Neuron (in vitro differentiated cells): ENCODE measurements around the gene MUC5AC.

ENCODE experiments used
- H2AFZ ChIP-seq: one replicate; pipeline ENCODE4 v1.6.1; 2013; ENCODE audit warnings: low read depth, mild to moderate bottlenecking, inconsistent platforms, low read length, moderate library complexity
- H3K27me3 ChIP-seq: one replicate; pipeline ENCODE4 v1.6.1; 2013; ENCODE audit warnings: low read length; ENCODE audit not compliant: insufficient read depth
- H3K36me3 ChIP-seq: one replicate; pipeline ENCODE4 v1.6.1; 2013; ENCODE audit warnings: low read length; ENCODE audit not compliant: insufficient read depth
- H3K4me1 ChIP-seq: one replicate; pipeline ENCODE4 v1.6.1; 2013; ENCODE audit warnings: low read length; ENCODE audit not compliant: insufficient read depth
- H3K4me3 ChIP-seq: 2 replicates; pipeline ENCODE4 v1.5.1; 2013; ENCODE audit warnings: mild to moderate bottlenecking, low read length, moderate library complexity
- H3K9me3 ChIP-seq: one replicate; pipeline ENCODE4 v1.6.1; 2013; ENCODE audit warnings: low read length

The MUC5AC gene

DNA sequence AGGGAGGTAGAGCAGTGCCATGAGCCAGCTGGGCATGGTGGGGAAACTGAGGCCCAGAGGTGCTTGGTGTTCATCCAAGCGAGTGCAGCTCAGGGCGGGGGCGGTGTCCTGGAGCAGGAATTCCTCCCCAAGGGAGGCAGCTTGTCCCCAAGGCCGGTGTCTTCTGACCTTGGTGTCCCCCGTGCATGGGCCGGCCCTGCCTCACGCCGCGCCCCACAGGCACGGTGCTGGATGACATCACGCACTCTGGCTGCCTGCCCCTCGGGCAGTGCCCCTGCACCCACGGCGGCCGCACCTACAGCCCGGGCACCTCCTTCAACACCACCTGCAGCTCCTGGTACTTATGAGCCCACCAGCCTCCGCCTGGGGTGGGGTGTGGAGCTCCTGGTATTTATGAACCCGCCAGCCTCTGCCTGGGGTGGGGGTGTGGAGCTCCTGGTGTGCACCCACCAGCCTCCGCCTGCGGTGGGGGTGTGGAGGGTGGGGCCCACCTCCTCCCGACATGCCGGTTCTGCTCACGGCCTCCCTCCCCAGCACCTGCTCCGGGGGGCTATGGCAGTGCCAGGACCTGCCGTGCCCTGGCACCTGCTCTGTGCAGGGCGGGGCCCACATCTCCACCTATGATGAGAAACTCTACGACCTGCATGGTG, 71.8 kb downstream of the MUC5AC start:
- Histone ChIP-seq H3K4me3 (no peak overlapping the region), H3K4me1 (no peaks in the 10 kb centered on the region), H2AFZ (no peak overlapping the region), H3K9me3 (no peaks in the 10 kb centered on the region), H3K36me3 (no peaks in the 10 kb centered on the region), H3K27me3 (peaks cover 12% of the 10 kb centered on the region)

DNA sequence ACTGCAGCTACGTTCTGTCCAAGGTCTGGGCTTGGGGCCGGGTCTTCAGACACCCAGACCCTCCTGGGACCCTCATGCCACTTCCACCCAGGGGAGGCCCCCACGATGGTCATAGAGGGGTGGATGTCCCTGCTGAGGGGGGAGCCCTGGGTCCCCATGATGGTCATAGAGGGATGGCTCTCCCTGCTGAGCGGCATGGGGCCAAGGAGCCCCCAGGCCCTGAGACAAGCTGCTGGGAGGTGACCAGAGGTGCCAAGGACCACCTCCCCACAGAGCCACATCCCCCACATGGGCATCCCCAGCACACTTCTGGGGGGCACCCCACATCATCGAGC, 72.3 kb downstream of the MUC5AC start:
- H3K36me3 ChIP-seq: no peaks in the 10 kb centered on the region
- H3K4me1 ChIP-seq: no peaks in the 10 kb centered on the region
- H3K4me3 ChIP-seq: no peak overlapping the region
- no peaks in the 10 kb centered on the region for H3K9me3 ChIP-seq
- H2AFZ ChIP-seq: no peak overlapping the region
- H3K27me3 ChIP-seq: peaks cover 12% of the 10 kb centered on the region

DNA sequence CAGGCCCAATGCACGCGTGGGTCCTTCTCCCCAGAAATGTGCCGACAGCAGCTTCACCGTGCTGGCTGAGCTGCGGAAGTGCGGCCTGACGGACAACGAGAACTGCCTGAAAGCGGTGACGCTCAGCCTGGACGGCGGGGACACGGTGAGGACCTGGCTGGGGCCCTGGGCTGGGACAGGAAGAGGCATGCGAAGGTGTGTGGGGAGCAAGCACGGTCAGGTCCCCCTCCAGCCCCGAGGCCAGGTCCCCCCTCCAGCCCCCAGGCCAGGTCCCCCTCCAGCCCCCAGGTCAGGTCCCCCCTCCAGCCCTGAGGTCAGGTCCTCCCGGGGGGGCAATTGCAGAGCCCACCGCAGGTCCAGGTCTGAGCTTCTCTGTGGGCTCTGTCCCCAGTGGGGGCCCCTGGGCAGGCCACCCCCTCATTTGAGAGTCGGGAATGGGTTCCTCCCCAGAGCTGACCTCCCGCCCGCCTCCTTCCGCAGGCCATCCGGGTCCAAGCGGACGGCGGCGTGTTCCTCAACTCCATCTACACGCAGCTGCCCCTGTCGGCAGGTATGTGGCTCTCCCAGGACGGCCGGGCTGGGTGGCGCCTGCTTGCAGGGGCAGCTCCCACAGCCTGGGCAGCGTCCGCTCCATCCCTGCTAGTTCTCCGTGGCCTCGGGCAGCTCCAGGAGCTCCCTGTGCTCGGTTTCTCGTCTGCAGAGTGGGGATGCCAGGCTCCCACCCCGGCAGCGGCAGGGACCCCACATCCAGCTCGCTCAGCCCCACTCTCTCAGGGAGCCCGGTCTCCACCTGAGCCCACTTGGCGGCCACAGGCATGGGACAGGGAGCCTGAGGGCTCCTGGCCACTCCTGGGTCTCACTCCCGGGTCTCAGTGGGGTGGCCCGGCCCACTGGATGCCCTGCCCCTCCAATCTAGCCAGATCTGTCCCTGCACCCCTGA, 73.0 kb downstream of the MUC5AC start:
- H3K4me3 ChIP-seq: no peak overlapping the region
- H3K4me1 ChIP-seq: no peaks in the 10 kb centered on the region
- H3K27me3 ChIP-seq: peaks cover 12% of the 10 kb centered on the region
- no peaks in the 10 kb centered on the region for H3K36me3 ChIP-seq
- H3K9me3 ChIP-seq: no peaks in the 10 kb centered on the region
- no peak overlapping the region for H2AFZ ChIP-seq

DNA sequence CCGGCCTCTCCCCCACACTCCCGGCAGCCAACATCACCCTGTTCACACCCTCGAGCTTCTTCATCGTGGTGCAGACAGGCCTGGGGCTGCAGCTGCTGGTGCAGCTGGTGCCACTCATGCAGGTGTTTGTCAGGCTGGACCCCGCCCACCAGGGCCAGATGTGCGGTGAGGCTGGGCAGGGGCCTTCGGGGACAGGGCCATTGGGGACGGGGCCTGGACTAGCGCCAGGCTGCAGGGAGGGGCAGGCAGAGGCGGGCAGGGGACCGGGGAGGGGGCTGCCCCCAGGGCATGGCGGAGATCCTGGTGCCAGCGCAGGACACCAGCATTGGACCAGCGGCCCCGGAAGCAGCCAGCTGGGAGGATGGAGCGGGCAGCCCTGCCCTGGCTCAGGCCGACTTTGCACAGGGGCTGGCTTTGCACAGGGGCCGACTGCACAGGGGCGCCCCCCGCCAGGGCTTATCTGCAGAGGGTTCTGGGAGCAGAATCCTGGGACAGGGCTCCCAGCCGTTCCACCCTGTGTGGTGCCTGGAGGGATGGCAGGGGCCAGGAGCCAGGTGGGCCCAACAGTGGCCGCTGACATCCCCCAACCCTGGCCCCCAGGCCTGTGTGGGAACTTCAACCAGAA, 73.8 kb downstream of the MUC5AC start:
- Histone ChIP-seq H3K4me3 (no peak overlapping the region), H3K9me3 (no peaks in the 10 kb centered on the region), H3K36me3 (no peaks in the 10 kb centered on the region), H3K4me1 (no peaks in the 10 kb centered on the region), H2AFZ (no peak overlapping the region), H3K27me3 (peaks cover 15% of the 10 kb centered on the region)

DNA sequence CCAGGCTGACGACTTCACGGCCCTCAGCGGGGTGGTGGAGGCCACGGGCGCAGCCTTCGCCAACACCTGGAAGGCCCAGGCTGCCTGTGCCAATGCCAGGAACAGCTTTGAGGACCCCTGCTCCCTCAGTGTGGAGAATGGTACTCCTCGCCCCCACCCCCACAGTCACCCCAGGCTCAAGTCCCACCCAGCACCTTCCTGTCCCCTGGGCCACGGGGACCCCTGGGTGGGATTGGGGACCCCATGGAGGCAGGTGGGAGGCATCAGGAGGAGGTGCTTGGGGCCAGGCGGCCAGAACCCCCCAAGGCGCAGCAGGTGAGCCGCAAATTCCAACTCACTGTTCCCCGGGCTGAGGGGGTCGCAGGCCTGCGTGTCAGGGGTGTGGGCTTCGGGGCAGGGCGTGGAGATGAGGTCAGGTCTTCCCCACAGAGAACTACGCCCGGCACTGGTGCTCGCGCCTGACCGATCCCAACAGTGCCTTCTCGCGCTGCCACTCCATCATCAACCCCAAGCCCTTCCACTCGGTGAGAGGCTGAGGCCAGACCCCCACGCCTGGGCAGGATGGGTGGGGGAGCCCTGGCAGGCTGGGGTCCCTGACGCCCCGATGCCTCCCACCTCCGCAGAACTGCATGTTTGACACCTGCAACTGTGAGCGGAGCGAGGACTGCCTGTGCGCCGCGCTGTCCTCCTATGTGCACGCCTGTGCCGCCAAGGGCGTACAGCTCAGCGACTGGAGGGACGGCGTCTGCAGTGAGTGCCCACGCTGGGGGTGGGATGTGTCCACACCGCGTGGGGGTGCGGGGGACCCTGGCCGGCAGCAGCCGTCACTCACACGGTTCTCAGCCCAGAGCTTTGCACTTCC, 74.5 kb downstream of the MUC5AC start:
- Histone ChIP-seq H3K36me3 (no peaks in the 10 kb centered on the region), H3K4me1 (no peaks in the 10 kb centered on the region), H3K9me3 (no peaks in the 10 kb centered on the region)

DNA sequence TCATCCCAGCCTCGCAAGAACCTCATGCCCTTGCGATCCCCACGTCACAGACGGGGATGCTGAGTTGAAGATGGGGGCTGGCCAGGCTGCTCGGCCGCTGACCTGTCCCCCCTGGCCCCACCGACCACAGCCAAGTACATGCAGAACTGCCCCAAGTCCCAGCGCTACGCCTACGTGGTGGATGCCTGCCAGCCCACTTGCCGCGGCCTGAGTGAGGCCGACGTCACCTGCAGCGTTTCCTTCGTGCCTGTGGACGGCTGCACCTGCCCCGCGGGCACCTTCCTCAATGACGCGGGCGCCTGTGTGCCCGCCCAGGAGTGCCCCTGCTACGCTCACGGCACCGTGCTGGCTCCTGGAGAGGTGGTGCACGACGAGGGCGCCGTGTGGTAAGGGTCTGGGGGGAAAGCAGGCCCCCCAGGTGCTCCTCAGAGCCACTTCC, 75.1 kb downstream of the MUC5AC start:
- Histone ChIP-seq H3K4me3 (no peak overlapping the region), H3K36me3 (no peaks in the 10 kb centered on the region), H3K9me3 (no peaks in the 10 kb centered on the region), H3K4me1 (no peaks in the 10 kb centered on the region), H3K27me3 (peaks cover 23% of the 10 kb centered on the region), H2AFZ (no peak overlapping the region)

More for the DNA sequence above, 74.5 kb downstream of the MUC5AC start:
- no peak overlapping the region for H2AFZ ChIP-seq
- H3K27me3 ChIP-seq: peaks cover 19% of the 10 kb centered on the region
- no peak overlapping the region for H3K4me3 ChIP-seq

DNA sequence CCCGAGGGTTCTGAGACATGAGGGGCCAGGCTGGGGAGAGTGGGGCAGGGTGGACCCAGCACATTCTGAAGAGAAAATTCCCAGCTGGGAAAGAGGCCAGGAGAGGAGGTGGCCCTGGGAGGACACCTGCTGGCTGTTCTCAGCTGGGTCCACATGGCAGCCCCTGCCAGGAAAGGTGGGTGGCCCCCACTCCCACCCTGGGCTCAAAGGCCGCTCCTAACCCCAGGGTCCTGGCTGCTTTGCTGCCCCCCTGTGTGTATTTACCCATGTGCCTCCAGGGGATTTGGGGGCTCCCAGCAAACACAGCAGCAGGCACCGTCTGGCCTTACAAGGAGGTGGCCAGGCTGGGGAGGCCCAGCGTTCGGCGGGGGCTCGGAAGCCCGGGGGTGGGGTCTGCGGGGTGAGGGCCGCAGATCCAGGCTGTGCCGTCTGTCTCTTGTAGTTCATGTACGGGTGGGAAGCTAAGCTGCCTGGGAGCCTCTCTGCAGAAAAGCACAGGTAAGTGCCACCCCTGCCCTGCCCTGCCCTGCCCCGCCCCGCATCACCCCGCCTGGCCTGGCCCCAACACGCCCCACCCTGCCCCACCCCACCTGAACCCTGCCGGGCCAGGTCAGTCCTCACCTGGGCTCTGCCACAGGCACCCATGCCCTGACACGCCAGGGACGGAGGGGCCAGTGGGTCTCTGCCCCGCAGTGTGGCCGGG, 75.7 kb downstream of the MUC5AC start:
- H3K4me3 ChIP-seq: no peak overlapping the region
- H3K36me3 ChIP-seq: no peaks in the 10 kb centered on the region

DNA sequence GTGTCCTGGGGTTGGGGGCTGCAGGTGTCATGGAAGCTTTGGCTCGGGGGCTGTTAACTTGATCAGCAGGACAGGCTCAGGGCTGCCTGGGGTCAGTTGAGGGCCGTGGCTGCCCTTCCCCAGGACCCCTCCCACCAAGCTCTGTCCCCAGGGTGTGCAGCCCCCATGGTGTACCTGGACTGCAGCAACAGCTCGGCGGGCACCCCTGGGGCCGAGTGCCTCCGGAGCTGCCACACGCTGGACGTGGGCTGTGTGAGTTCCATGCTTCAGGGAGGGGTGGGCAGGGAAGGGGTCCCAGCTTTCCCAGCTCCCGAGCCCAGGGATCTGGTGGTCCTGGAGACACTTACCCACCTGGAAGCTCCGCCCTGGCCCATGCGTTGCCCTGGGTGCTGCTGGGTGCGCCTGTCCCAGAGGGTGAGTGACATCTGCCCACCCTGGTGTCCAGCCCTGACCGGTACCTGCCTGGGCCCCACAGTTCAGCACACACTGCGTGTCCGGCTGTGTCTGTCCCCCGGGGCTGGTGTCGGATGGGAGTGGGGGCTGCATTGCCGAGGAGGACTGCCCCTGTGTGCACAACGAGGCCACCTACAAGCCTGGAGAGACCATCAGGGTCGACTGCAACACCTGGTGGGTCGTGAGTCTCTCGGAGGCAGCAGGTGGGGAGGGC, 76.4 kb downstream of the MUC5AC start:
- Histone ChIP-seq H3K4me1 (no peaks in the 10 kb centered on the region), H3K9me3 (no peaks in the 10 kb centered on the region), H3K27me3 (peaks cover 24% of the 10 kb centered on the region), H3K4me3 (no peak overlapping the region), H3K36me3 (no peaks in the 10 kb centered on the region), H2AFZ (no peak overlapping the region)

More for the DNA sequence above, 75.7 kb downstream of the MUC5AC start:
- Histone ChIP-seq H3K27me3 (peaks cover 24% of the 10 kb centered on the region), H2AFZ (no peak overlapping the region), H3K9me3 (no peaks in the 10 kb centered on the region), H3K4me1 (no peaks in the 10 kb centered on the region)

DNA sequence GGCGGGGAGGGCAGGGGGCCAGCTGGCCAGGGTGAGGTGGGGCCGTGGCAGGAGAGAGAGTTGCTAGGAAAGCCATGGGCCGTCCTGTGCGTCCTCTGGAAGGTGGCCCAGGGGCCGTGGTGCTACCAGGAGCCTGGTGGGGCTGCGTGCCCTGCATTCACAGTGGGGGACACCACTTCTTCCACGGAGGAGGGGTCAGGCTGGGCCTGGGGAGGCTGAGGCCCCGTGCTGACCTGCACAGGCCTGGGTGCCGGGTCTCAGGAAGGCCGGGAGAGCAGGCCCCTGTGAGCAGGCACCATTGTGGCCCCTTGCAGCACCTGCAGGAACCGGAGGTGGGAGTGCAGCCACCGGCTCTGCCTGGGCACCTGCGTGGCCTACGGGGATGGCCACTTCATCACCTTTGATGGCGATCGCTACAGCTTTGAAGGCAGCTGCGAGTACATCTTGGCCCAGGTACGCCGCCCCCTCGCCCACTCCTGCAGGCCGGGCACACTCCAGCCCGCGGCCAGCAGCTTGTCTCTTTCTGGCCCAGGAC, 77.1 kb downstream of the MUC5AC start:
- H3K9me3 ChIP-seq: no peaks in the 10 kb centered on the region
- no peaks in the 10 kb centered on the region for H3K36me3 ChIP-seq
- H3K27me3 ChIP-seq: peaks cover 24% of the 10 kb centered on the region
- no peak overlapping the region for H3K4me3 ChIP-seq
- no peaks in the 10 kb centered on the region for H3K4me1 ChIP-seq
- H2AFZ ChIP-seq: no peak overlapping the region

DNA sequence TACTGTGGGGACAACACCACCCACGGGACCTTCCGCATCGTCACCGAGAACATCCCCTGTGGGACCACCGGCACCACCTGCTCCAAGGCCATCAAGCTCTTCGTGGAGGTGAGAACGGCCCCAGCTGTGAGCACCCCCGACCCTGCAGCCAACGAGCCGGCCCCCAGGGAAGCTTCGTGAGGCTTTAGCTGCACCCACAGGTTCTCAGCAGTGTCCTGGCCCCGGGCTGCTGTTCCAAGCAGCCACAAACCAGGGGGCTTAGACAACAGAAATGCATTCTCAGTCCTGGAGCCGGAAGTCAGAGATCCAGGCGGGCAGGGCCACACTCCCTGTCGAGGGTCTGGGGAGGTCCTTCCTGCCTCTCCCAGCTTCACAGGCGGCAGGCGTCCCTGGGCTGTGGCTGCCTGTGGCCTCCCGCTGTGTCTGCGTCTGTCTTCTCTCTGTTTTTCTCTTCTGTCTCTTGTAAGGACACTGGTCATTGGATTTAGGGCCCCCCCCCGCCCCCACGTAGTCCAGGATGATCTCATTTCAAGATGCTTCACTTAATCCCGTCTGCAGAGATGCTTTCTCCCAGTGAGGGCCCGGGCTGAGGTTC, 77.7 kb downstream of the MUC5AC start:
- H3K36me3 ChIP-seq: no peaks in the 10 kb centered on the region
- H3K9me3 ChIP-seq: no peaks in the 10 kb centered on the region
- H3K27me3 ChIP-seq: peaks cover 20% of the 10 kb centered on the region
- H3K4me1 ChIP-seq: no peaks in the 10 kb centered on the region
- no peak overlapping the region for H2AFZ ChIP-seq
- H3K4me3 ChIP-seq: no peak overlapping the region

DNA sequence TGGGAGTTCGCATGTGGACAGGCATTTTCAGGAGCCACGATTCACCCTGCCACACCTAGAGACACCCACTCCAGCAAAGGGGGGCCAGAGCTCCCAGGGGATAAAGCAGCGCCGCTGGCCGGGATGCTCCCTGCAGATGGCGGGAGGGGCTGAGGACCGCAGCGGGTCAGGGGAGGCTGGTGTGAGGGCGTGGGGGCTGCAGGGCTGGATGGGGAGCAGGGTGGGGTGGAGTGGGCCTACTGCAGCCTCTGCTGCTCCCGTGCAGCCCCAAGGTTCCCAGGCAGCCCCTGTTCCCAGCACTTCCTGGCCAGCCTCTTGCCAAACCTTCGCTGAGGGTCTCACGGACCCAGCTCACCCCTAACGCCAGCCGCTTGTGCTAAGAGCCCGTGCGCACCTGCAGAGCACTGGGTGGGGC, 78.2 kb downstream of the MUC5AC start:
- Histone ChIP-seq H3K9me3 (no peaks in the 10 kb centered on the region), H3K4me3 (no peak overlapping the region), H3K36me3 (no peaks in the 10 kb centered on the region), H3K4me1 (no peaks in the 10 kb centered on the region), H2AFZ (no peak overlapping the region), H3K27me3 (peaks cover 20% of the 10 kb centered on the region)
